CD1c-positive myeloid dendritic cell (primary cell): ENCODE data around the gene CERK.
A peak's percentile ranks its signal among the peaks of the same experiment; 100 is the strongest.

ENCODE experiments used
- DNase-seq: peaks from one replicate; pipeline ENCODE4 v3.0.0-alpha.2; 2016; ENCODE audit errors: extremely low spot score

Gene CERK

GRCh38 chr22:46764779-46765485, 26.9 kb upstream of the CERK start:
- no peak for DNase-seq

- peak; percentile 70 for DNase-seq
Observed at GRCh38 chr22:46764140-46764680, 26.2 kb upstream of the CERK start.

GRCh38 chr22:46763051-46763705, 25.1 kb upstream of the CERK start:
- peak; percentile 39 for DNase-seq

- peak; percentile 98 for DNase-seq
Observed at GRCh38 chr22:46762238-46763050, 24.4 kb upstream of the CERK start, which contains the start of gene TBC1D22A. Gene TBC1D22A (plus strand): TSS chr22:46762650. CDS start chr22:46762787, 137 bp downstream.

- DNase-seq = no peak
Observed at GRCh38 chr22:46761539-46762237, 23.6 kb upstream of the CERK start.

- no peak for DNase-seq
Observed at GRCh38 chr22:46761017-46761416, 23.0 kb upstream of the CERK start.

GRCh38 chr22:46758867-46759290, 20.8 kb upstream of the CERK start:
- DNase-seq = peak; percentile 79

GRCh38 chr22:46758121-46758520, 20.1 kb upstream of the CERK start:
- peak; percentile 54 for DNase-seq

GRCh38 chr22:46757104-46757503, 19.1 kb upstream of the CERK start:
- no peak for DNase-seq

GRCh38 chr22:46756097-46756496, 18.0 kb upstream of the CERK start:
- DNase-seq = no peak

GRCh38 chr22:46755525-46755924, 17.5 kb upstream of the CERK start:
- no peak for DNase-seq

GRCh38 chr22:46754826-46755225, 16.8 kb upstream of the CERK start:
- DNase-seq = no peak

GRCh38 chr22:46754110-46754799, 16.2 kb upstream of the CERK start:
- DNase-seq = peak; percentile 87

GRCh38 chr22:46753761-46754109, 15.7 kb upstream of the CERK start:
- no peak for DNase-seq

GRCh38 chr22:46753360-46753759, 15.3 kb upstream of the CERK start:
- DNase-seq = no peak

- DNase-seq = no peak
Observed at GRCh38 chr22:46752988-46753310, 14.9 kb upstream of the CERK start.

- DNase-seq = no peak
Observed at GRCh38 chr22:46752286-46752987, 14.4 kb upstream of the CERK start.

GRCh38 chr22:46750863-46751443, 12.9 kb upstream of the CERK start:
- DNase-seq = no peak

GRCh38 chr22:46750530-46750800, 12.4 kb upstream of the CERK start:
- DNase-seq = no peak
